ENCODE results near the gene ANKRD13B. TPM values are rescaled to one million over a fixed set of nuclear protein-coding genes. Genes with fewer than 3 reads are reported as not detected.

ANKRD13B gene
- polyA plus RNA-seq, 2 of the 4 experiments (the other 2 are of a cell fraction), result 4.5 to 17.8 TPM

DNA sequence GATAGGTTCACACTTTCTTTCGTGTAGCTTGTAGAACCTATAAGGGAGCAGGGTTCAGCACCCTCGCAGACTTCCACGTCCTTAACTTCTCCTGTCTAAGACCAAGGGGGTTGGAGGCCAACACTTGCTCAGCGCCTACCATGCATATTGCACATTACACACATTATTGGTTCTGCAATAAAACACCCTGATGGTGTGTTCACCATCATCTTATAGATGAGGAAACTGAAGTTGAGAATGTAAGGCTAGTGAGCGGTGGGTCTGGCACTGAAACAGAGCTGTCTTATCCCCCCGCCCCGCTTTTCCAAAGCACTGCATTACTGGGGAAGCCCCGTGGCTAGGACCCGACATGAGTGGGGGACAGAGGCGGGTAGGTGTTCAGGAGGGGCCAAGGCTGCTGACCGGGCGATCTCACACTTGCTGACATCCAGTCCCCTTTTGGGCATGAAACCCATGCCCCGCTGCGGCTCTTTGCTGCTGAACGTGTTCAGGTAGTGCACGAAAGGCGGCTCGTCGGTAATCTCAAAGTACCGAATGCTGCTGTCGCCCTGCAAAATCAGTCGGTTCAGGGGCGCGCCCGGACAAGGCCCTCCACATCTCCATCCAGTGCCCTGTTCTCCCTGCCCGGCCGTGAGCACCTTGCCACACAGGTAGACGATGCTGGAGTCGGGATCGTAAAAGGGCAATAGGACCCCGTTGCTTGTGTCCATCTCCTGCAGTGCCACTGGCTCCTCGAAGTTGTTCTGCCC is 23.5 kb downstream of the ANKRD13B start:
- FAIRE-seq, result no peak
- Histone ChIP-seq H3K4me3 (no peak overlapping the region), H3K4me2 (no peak overlapping the region), H3K27ac (no peak overlapping the region; a peak in 1 of 6 replicates), H3K9me3 (no peaks in the 10 kb centered on the region), H3K4me1 (peaks cover 49% of the 10 kb centered on the region)
- ChIA-PET POLR2A (interaction anchor here (0.5 to 2.3 kb wide), 5 partner anchors 10 to 315 kb away, joined by 3 to 15 read pairs (median 8); partner anchors contain the start of gene ANKRD13B), CTCF (interaction anchor here (0.6 to 23.2 kb wide), 34 partner anchors 10 to 588 kb away, joined by 3 to 447 read pairs (median 6); partner anchors contain the start of genes ABHD15, ANKRD13B, SSH2 and TP53I13)
- no peak for ATAC-seq
- DNase-seq (ENCODE audit: low read depth in 1 of 2, low spot score in 1 of 2), result no peak
- no peak for TF ChIP-seq RARB (CRISPR knock-in tag; IDR thresholded peaks at IDR 0.05)
- TF ChIP-seq NPAS2 (CRISPR knock-in tag; IDR thresholded peaks at IDR 0.05; ENCODE audit: borderline replicate concordance), result no peak
- TF ChIP-seq ZC3H11A (IDR thresholded peaks at IDR 0.05), result no peak
- no peak for TF ChIP-seq TFCP2L1 (CRISPR knock-in tag; IDR thresholded peaks at IDR 0.05)
- TF ChIP-seq MAFK (IDR thresholded peaks at IDR 0.05; ENCODE audit: partially characterized antibody), result no peak
- TF ChIP-seq MYC (IDR thresholded peaks at IDR 0.05; ENCODE audit: borderline replicate concordance, low read length), result no peak
- WGBS (ENCODE audit: missing lambda C conversion rate), result 94% methylated on average over 32 of the region's 32 CpGs

DNA sequence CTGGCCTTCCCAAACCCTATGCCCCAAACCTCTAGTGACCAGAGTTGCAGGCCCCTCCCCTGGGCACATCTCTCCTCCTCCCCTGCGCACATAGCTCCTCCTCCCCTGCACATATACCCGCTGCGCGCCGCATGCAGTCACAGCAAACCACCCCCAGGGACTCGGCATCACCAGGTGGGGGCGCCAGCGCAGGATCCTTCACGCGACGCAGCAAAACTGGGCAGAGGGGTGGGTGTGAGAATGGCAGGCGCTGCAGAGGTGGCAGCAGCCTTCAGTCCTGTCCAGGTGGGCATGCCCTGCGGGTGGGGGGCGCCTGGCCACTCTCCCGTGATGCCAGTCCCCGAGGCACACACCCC is 24.2 kb downstream of the ANKRD13B start:
- H3K4me1 ChIP-seq, result peaks cover 56% of the 10 kb centered on the region

GRCh38 chr17:29617481-29618271 is 24.7 kb downstream of the ANKRD13B start:
- H3K4me2 ChIP-seq, result peak overlapping the region; percentile 70
- TF ChIP-seq RFX5 (IDR thresholded peaks at IDR 0.05) (no peak), FOSL2 (IDR thresholded peaks at IDR 0.05) (no peak), FOSL2 (CRISPR knock-in tag; IDR thresholded peaks at IDR 0.05) (no peak), PBX3 (IDR thresholded peaks at IDR 0.05) (no peak), NR3C1 (IDR thresholded peaks at IDR 0.05) (no peak), RCOR1 (IDR thresholded peaks at IDR 0.05; ENCODE audit: low read depth, low read length) (no peak), EHMT2 (IDR thresholded peaks at IDR 0.05; ENCODE audit: low read depth) (no peak), TFCP2L1 (CRISPR knock-in tag; IDR thresholded peaks at IDR 0.05) (no peak), ATOH8 (CRISPR knock-in tag; IDR thresholded peaks at IDR 0.05; ENCODE audit: low read depth) (0 out of 2 replicates have a peak, but pooled peaks have one; percentile 8)
- TF ChIP-seq, protein P1, sequence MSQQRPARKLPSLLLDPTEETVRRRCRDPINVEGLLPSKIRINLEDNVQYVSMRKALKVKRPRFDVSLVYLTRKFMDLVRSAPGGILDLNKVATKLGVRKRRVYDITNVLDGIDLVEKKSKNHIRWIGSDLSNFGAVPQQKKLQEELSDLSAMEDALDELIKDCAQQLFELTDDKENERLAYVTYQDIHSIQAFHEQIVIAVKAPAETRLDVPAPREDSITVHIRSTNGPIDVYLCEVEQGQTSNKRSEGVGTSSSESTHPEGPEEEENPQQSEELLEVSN (IDR thresholded peaks at IDR 0.05; ENCODE audit: borderline replicate concordance, low read depth), result peak; percentile 36

More for the DNA sequence above, 24.2 kb downstream of the ANKRD13B start:
- POLR2A ChIA-PET, result interaction anchor here (0.5 to 2.3 kb wide), 4 partner anchors 10 to 315 kb away, joined by 3 to 15 read pairs (median 6); partner anchors contain the start of gene ANKRD13B
- 48% methylated on average over 15 of the region's 16 CpGs for WGBS (ENCODE audit: missing lambda C conversion rate)
- DNase-seq (ENCODE audit: low read depth in 1 of 2, low spot score in 1 of 2) (peak; percentile 84 to 88), ATAC-seq (peak; percentile 19 to 67; a peak in 3 of 6 replicates), FAIRE-seq (no peak)
- H3K4me3 ChIP-seq, result peak overlapping the region; percentile 23; the same call in 1 of the 3 replicates
- TF ChIP-seq TP53 (CRISPR knock-in tag; IDR thresholded peaks at IDR 0.05), result no peak
- peak in 1 of 2 experiments; percentile 23; a peak in 1 of 5 replicates for TF ChIP-seq RAD21 (conservative IDR thresholded peaks at IDR 0.05 in 1 of 2, IDR thresholded peaks at IDR 0.05 in 1 of 2)
- 0 out of 3 replicates have a peak, but pooled peaks have one; percentile 15 for TF ChIP-seq SMC3 (IDR thresholded peaks at IDR 0.05)
- TF ChIP-seq CTCF (IDR thresholded peaks at IDR 0.05), result peak; percentile 58
- TF ChIP-seq POLR2A (IDR thresholded peaks at IDR 0.05; ENCODE audit: low read length), result peak; percentile 21; the same call in 1 of the 2 replicates
- TF ChIP-seq MAX (IDR thresholded peaks at IDR 0.05), result peak; percentile 66; the same call in 1 of the 2 replicates
- H3K27ac ChIP-seq, result peak overlapping the region in 1 of 2 experiments; percentile 82; a peak in 4 of 6 replicates
- H3K9me3 ChIP-seq, result no peaks in the 10 kb centered on the region
- CTCF ChIA-PET, result interaction anchor here (0.6 to 23.2 kb wide), 39 partner anchors 10 to 588 kb away, joined by 3 to 447 read pairs (median 5); partner anchors contain the start of genes ABHD15, ANKRD13B, SSH2 and TP53I13
- H3K4me2 ChIP-seq, result peak overlapping the region; percentile 70

More at GRCh38 chr17:29617481-29618271, 24.7 kb downstream of the ANKRD13B start:
- peak; percentile 39 to 73 for ATAC-seq
- Histone ChIP-seq H3K4me1 (peaks cover 57% of the 10 kb centered on the region), H3K27ac (peak overlapping the region; percentile 63 to 82), H3K4me3 (peak overlapping the region; percentile 23; the same call in 2 of the 3 replicates), H3K9me3 (no peaks in the 10 kb centered on the region)
- CTCF ChIA-PET, result interaction anchor here (0.6 to 23.2 kb wide), 50 partner anchors 9 to 825 kb away, joined by 3 to 447 read pairs (median 4); partner anchors contain the start of genes ABHD15, ANKRD13B, SSH2 and TP53I13
- POLR2A ChIA-PET, result interaction anchor here (1.0 to 2.3 kb wide), 4 partner anchors 21 to 314 kb away, joined by 3 to 15 read pairs (median 6); partner anchors contain the start of gene ANKRD13B
- peak; percentile 85 to 86 for DNase-seq (ENCODE audit: low read depth in 1 of 2, low spot score in 1 of 2)
- 38% methylated on average over 43 of the region's 68 CpGs for WGBS (ENCODE audit: missing lambda C conversion rate)
- no peak for FAIRE-seq
